Fibroblast of mammary gland (primary cell): ENCODE results near the gene CDADC1.
A peak's percentile ranks its signal among the peaks of the same experiment; 100 is the strongest.

ENCODE experiments used
- DNase-seq: peaks from one replicate; pipeline ENCODE4 v3.0.0-alpha.2; 2010; ENCODE audit warnings: low read depth
- H3K4me3 ChIP-seq: 2 replicates; pipeline ENCODE4 v1.5.1; 2011; ENCODE audit warnings: low read depth, mild to moderate bottlenecking, low read length, moderate library complexity; ENCODE audit not compliant: control insufficient read depth
- TF ChIP-seq, protein P1 (sequence below): conservative IDR thresholded peaks from 2 replicates; pipeline ENCODE4 v1.5.1; 2011; ENCODE audit warnings: low read depth, low read length, inconsistent platforms; ENCODE audit not compliant: control insufficient read depth, insufficient read depth

Gene CDADC1

DNA sequence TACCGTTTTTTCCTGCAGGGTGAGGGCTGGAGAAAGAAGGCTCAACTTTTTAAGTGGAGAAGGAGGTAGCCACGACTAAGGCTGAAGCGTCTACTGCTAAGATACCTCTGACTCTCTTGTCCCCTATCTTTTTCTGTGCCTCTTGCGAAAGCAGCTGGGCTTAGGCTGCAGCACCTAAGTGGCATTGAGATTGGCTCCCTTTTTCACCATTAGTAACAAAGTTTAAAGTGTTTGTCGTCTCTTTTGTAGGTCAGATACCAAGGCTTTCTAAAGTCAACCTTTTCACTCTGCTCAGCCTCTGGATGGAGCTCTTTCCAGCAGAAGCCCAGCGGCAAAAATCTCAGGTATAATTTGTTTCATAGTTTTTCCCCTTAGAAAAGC lies 887 bp downstream of the CDADC1 start:
- H3K4me3 ChIP-seq = peak overlapping the region; percentile 97
- TF ChIP-seq, protein P1, sequence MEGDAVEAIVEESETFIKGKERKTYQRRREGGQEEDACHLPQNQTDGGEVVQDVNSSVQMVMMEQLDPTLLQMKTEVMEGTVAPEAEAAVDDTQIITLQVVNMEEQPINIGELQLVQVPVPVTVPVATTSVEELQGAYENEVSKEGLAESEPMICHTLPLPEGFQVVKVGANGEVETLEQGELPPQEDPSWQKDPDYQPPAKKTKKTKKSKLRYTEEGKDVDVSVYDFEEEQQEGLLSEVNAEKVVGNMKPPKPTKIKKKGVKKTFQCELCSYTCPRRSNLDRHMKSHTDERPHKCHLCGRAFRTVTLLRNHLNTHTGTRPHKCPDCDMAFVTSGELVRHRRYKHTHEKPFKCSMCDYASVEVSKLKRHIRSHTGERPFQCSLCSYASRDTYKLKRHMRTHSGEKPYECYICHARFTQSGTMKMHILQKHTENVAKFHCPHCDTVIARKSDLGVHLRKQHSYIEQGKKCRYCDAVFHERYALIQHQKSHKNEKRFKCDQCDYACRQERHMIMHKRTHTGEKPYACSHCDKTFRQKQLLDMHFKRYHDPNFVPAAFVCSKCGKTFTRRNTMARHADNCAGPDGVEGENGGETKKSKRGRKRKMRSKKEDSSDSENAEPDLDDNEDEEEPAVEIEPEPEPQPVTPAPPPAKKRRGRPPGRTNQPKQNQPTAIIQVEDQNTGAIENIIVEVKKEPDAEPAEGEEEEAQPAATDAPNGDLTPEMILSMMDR = peak; percentile 22
- no peak for DNase-seq

DNA sequence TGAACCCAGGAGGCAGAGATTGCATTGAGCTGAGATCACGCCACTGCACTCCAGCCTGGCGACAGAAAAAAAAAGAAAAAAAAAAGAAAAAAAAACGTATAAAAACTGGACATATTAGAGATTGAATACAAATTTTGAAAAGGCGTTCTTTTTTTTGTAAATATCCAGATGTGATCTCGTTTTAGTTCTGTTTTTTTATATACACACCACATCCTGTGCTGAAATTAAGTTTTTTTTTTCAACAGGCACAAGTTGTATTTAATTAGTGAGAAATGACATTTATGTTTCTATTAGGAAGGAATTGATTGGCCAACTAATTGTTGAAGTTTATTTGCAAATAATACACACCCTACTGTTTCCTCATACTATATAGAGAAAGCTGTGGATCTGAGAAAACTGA lies 3.6 kb downstream of the CDADC1 start:
- H3K4me3 ChIP-seq = no peak overlapping the region
- TF ChIP-seq, protein P1 = no peak
- no peak for DNase-seq

GRCh38 chr13:49253310-49253709 lies 5.6 kb downstream of the CDADC1 start:
- TF ChIP-seq, protein P1 = no peak
- no peak overlapping the region for H3K4me3 ChIP-seq
- DNase-seq = no peak

GRCh38 chr13:49254007-49254406 lies 6.3 kb downstream of the CDADC1 start:
- no peak for DNase-seq
- no peak overlapping the region for H3K4me3 ChIP-seq
- TF ChIP-seq, protein P1 = no peak

DNA sequence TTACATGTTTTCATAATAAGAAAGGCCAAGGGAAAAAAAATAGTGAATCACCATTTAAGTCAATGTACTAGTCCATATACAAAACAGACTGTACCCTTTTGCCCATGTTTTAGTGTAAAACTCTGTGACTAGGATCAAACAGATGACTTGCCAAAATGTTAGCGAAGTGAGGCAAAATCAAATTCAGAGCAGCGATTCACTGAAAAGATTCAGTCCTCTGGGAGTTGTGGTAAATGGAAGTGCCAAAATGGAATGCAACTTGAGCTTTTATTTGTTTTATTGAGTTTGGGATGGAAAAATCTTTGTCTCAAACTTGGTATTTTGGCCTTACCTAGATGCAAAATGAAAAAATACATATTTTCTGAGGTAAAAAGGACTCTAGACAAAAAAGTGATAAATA lies 9.1 kb downstream of the CDADC1 start:
- DNase-seq = peak; percentile 87
- no peak overlapping the region for H3K4me3 ChIP-seq
- TF ChIP-seq, protein P1 = no peak

- TF ChIP-seq, protein P1 = no peak
- peak overlapping the region; percentile 20 for H3K4me3 ChIP-seq
- no peak for DNase-seq
Measured at GRCh38 chr13:49258089-49258796, 10.5 kb downstream of the CDADC1 start.

- no peak for DNase-seq
- TF ChIP-seq, protein P1 = no peak
Measured at GRCh38 chr13:49259586-49259985, 11.9 kb downstream of the CDADC1 start.

More at GRCh38 chr13:49259586-49259985, 11.9 kb downstream of the CDADC1 start:
- H3K4me3 ChIP-seq = no peak overlapping the region
